COR-L47 (cell line): ENCODE results near the gene RFNG.

ENCODE experiments used
- DNase-seq: peaks from one replicate; lab custom pipeline; 2025; lab: John Stamatoyannopoulos, UW

The RFNG gene

GRCh38 chr17:82089723-82090548, 38.3 kb upstream of the RFNG start:
- DNase-seq = no peak

- DNase-seq = no peak
Measured at GRCh38 chr17:82088838-82089722, 37.5 kb upstream of the RFNG start.

DNA sequence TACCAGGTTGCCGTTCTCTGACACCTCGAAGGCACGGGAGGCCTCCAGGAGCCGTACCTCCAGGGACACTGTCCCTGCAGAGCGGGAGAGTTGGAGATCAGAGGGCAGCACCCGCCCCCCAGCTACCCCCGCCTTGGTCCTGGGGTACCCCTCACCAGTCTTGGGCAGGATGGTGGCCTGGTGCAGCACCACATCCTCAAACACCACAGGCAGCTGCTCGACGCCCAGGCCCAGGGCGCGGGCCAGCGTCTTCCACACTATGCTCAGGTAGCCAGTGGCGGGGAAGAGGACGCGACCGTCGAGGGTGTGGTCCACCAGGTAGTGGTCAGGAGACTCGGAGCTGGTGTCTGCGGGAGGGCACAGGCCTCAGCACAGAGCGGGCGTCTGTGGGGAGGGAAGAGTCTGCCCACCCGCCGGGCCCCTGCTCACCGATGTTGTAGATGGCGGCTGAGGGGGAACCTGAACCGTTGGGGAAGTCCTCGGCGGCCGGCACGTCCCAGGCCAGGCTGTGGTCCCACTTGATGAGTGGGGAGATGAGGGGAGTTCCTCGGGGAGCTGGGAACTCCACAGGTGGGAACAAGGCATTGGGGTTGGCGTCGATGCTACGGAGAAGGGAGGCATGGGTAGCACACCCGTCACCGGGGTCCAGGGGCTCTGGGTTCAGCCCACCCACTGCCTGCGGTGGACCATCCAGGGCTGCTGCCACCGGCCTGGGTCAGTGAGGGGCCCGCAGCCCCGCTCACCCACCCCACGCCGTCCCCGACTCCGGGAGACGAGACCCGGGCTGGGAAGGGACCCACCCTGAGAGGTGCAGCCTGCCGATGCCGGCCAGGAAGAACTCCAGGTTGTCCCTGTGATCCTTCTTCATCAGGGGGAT, 36.6 kb upstream of the RFNG start:
- no peak for DNase-seq

- DNase-seq = no peak
Measured at GRCh38 chr17:82086941-82087906, 35.6 kb upstream of the RFNG start.

DNA sequence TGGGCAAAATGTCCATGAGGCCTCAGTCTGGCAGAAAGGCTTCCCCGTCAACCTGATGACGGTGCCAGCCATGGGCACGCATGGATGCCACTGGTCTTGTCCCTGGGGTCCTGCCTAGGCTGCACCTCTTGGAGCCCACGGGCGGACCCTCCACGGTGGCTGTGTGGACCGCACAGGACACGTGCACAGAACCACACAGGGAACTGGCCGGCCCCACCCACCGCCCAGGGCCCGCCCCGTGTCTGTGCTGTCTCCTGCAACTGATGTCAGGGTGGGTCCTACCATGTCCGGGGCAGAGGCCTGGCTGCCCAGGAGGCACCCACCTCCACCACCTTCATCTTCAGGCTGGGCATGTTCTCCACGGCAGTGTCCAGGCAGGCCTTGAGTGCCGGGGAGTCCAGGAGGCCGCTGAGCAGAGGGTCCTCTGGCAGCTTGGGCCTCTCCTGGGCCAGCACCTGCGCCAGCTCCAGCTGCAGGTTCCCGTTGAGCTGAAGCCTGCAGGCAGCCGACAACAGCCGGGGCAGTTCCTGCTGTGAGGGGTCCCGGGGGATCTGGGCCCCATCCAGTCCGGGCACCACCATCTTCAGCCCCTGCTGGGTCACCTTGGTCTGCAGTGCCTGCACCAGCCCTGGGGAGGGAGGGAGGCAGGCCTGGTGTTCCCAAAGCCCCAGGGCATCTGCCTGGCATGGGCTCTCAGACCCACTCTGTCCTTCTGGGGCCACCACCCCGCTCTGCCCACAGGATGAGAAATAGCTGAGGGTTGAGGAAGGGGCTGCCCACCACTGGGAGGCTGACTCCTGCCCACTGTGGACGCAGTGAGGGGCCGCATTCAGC, 34.5 kb upstream of the RFNG start:
- no peak for DNase-seq

- no peak for DNase-seq
Measured at GRCh38 chr17:82085031-82085861, 33.6 kb upstream of the RFNG start.

GRCh38 chr17:82084373-82085030, 32.9 kb upstream of the RFNG start:
- DNase-seq = no peak

GRCh38 chr17:82083533-82084359, 32.1 kb upstream of the RFNG start:
- no peak for DNase-seq

DNA sequence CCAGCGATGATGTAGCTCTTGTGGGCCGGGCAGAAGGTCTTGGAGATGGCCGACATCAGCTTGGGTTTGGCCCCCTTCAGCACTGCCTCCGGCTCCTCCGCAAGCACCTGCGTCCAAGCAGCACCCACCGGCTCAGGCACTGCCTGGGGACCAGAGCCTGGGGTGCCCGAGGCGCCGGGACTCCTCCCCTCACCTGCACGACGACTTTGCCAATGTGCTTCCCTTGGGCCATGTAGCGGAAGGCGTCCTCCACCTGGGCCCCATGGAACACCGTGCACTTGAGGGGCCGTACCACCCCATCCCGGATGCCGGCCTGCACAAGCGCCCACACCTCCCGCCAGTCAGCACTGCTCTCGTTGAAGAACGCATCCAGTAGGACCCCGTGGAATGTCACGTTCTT, 31.4 kb upstream of the RFNG start:
- DNase-seq = no peak

- DNase-seq = no peak
Measured at GRCh38 chr17:82082456-82082855, 30.8 kb upstream of the RFNG start.

DNA sequence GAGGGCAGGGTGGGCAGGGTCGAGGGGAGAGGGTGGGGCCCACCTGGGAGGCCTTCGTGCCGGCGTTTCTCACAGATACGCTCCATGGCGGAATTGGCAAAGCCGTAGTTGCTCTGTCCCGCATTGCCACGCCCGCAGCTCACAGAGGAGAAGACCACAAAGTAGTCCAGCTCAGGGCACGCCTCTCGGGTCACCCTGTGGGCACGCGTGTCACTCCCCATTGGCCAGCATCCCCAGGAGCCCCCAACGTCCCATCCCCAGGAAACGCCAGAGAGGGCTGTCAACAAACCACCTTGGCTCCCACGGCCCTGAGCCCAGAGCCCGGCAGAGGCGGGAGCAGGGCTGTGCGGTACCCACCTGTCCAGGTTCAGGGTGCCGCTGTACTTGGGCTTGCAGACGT, 30.4 kb upstream of the RFNG start:
- DNase-seq = no peak

DNA sequence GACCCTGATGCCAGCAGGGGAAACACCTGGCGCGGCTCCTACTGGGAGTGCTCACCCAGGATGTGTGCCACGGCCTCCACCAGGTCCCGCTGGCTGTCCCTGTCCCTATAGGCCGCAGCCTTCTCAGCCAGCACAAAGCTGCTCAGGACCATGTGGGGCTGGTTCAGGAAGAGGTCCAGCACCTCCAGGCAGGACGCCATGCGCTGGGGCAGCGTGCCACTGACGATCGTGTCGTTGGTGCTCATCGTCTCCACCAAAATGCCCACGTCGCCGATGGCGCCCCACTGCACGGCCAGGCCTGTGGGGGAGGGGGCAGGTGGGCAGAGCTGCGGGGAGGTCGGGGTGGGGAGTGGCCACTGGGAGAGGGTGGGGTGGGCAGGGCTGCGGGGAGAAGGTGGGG, 29.9 kb upstream of the RFNG start:
- no peak for DNase-seq

DNA sequence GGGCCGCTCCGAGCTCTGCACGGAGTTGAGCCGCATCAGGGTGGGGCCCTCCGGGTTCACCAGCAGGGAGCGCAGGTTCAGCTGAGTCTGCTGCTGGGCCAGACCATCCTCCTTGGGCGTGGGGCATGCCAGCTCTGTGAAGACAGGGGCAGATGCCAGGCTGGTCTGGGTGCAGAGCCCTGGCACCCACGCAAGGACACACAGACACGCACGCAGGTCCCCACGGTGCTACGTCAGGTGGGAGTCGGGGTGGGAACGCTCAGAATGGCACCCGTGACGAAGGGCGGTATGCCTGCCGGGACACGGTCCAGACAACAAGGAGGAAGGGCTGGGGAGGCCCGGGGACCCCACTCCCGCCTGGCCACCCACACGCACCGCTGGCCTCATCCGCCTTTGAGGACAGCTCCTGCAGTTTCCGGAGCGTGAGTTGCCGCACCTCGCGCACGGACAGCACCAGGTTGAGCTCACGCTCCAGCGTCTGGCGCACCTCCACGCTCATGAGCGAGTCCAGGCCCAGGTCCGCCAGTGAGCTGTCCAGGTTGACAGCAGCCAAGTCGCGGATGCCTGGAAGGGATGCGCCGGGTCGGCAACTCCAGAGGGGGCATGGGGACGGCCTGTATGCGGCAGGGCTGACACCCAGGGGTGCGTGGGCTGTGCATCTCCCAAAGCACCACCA, 29.3 kb upstream of the RFNG start:
- DNase-seq = no peak

- DNase-seq = no peak
Measured at GRCh38 chr17:82080048-82080788, 28.6 kb upstream of the RFNG start.

DNA sequence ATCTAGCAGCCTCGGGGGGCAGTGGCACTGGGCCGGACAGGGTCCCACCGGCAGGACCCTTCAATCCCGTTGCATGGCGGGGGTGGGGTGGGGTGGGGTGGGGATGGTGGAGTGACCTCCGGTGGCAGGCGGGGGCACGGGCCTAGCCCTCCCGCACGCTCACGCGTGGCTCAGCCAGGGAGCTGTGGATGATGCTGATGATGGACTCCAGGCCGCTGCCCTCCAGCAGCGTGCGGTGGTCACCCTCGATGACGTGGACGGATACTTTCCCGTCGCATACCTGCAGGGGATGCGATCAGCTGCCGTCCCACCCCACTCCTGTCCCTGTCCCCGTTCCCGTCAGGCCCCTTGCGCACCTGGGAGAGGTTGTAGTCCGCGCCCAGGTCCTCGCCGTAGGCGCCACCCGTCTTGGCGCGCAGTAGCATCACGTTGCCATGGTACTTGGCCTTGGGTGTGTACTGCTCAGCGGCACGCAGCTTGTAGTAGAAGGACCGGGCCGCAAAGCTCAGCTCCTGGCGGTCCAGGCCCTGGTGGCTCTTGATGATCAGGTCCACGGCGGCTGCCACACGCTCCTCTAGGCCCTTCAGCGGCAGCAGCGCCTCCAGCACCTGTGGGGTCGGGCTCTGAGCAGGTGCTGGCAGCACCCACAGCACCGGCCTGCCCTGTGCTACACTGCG, 27.5 kb upstream of the RFNG start:
- DNase-seq = no peak

DNA sequence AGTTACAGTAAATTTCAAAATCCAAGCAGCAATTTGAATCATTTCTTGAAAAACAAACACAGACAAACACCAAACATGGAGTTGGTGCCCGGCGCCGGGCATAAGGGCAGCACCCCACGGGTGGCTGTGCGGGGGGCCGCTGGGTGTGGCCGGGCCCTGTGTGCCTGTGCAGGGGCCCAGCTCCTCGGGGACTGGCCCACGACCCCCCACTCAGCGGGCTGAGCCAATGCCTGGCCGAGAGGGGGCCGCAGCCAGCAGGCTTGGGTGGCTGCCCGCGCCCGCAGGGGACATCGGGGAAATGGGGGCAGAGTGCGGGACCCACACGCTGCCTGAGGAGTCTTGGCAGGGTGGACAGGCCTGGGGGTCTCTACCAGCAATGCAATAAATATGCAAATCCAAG, 26.8 kb upstream of the RFNG start:
- DNase-seq = no peak
